GM12878 (cell line): Measurements from ENCODE around the gene TAF10.

Experiments
- ASH2L ChIP-seq: fragments of 300-600, 200-600 bp; sonication (generic); IDR thresholded peaks from 2 replicates; pipeline ENCODE4 v1.6.1; 2017; ENCODE audit warnings: low read depth, mild to moderate bottlenecking, borderline replicate concordance
- BMI1 ChIP-seq: fragments of 450-650 bp; IDR thresholded peaks from 2 replicates; pipeline ENCODE4 v1.6.1; 2016; ENCODE audit warnings: mild to moderate bottlenecking, moderate library complexity, borderline replicate concordance
- CREB1 ChIP-seq: IDR thresholded peaks from 2 replicates; pipeline ENCODE4 v1.6.1; 2012; ENCODE audit warnings: low read depth, mild to moderate bottlenecking, inconsistent platforms
- CTCF ChIP-seq, 3 experiments: IDR thresholded peaks in 2 of 3; conservative IDR thresholded peaks in 1 of 3; 2 replicates each; pipeline ENCODE4 v1.5.1; 2011; ENCODE audit warnings: low read depth in 3 of 3, low read length in 3 of 3, mild to moderate bottlenecking in 3 of 3, control low read depth in 2 of 3, moderate library complexity in 2 of 3, inconsistent platforms in 1 of 3, mixed read lengths in 1 of 3; ENCODE audit not compliant: control insufficient read depth in 2 of 3, insufficient read depth in 1 of 3; ENCODE audit errors: extremely low read depth in 1 of 3
- HDAC6 ChIP-seq: fragments of 200-600 bp; sonication (generic); IDR thresholded peaks from one replicate; pipeline ENCODE4 v1.8.0; 2017; ENCODE audit warnings: antibody characterized with exemption; ENCODE audit not compliant: unreplicated experiment
- JUND ChIP-seq: IDR thresholded peaks from 2 replicates; pipeline ENCODE4 v1.6.1; 2012; ENCODE audit warnings: low read depth, mild to moderate bottlenecking, low read length, improper control_type of control experiment, moderate library complexity
- MAX ChIP-seq: IDR thresholded peaks from 2 replicates; pipeline ENCODE4 v1.6.1; 2012; ENCODE audit warnings: low read depth, low read length, improper control_type of control experiment
- NFYA ChIP-seq: IDR thresholded peaks from 2 replicates; pipeline ENCODE4 v1.6.1; 2011; ENCODE audit warnings: low read depth, mild to moderate bottlenecking, low read length, improper control_type of control experiment, borderline replicate concordance
- PAX5 ChIP-seq: IDR thresholded peaks from 2 replicates; pipeline ENCODE4 v1.6.1; 2011; ENCODE audit warnings: low read depth, low read length, borderline replicate concordance
- REST ChIP-seq: IDR thresholded peaks from 2 replicates; pipeline ENCODE4 v1.6.1; 2012; ENCODE audit warnings: mild to moderate bottlenecking, low read depth, low read length
- SUZ12 ChIP-seq: fragments of 200-600 bp; sonication (generic); IDR thresholded peaks from one replicate; pipeline ENCODE4 v1.6.1; 2018; ENCODE audit warnings: antibody characterized with exemption, mild to moderate bottlenecking; ENCODE audit not compliant: unreplicated experiment
- ZNF274 ChIP-seq: IDR thresholded peaks from one replicate; pipeline ENCODE4 v1.8.0; 2011; ENCODE audit not compliant: insufficient read length, insufficient read depth
- ZZZ3 ChIP-seq: IDR thresholded peaks from 2 replicates; pipeline ENCODE4 v1.6.1; 2011; ENCODE audit warnings: low read depth; ENCODE audit not compliant: control insufficient read depth, insufficient read length

GRCh38 chr11:6620636-6621035 is 8.6 kb upstream of the TAF10 start:
- no peak for TF ChIP-seq REST
- no peak for TF ChIP-seq PAX5
- TF ChIP-seq ZZZ3 = no peak
- no peak for TF ChIP-seq ZNF274
- TF ChIP-seq BMI1 = no peak
- no peak for TF ChIP-seq SUZ12
- no peak for TF ChIP-seq CREB1
- no peak for TF ChIP-seq JUND
- no peak for TF ChIP-seq CTCF (IDR thresholded peaks at IDR 0.05 in 2 of 3, conservative IDR thresholded peaks at IDR 0.05 in 1 of 3; ENCODE audit: control insufficient read depth in 2 of 3, extremely low read depth in 1 of 3, insufficient read depth in 1 of 3, low read depth in 3 of 3, low read length in 3 of 3)
- no peak for TF ChIP-seq MAX
- TF ChIP-seq HDAC6 = no peak
- no peak for TF ChIP-seq NFYA
- TF ChIP-seq ASH2L = no peak
